RWPE2 (cell line): ENCODE measurements around the gene ZNF541.
"Not testable (repeated sequence)": the region's sequence is repeated elsewhere in the genome, so short reads cannot be mapped to it uniquely, and the experiment has no call there.

Experiments used
- ATAC-seq: fragments of 200-7000 bp; cut with Tn5 transposase; 3 replicates; pipeline ENCODE4 v1.9.1; 2021; ENCODE audit warnings: low read depth
- DNase-seq: peaks from one replicate; pipeline ENCODE4 v3.0.0-alpha.2; 2020; ENCODE audit warnings: low spot score
- H3K27ac ChIP-seq: fragments of 450-650 bp; 2 replicates; pipeline ENCODE4 v1.5.1; 2017; ENCODE audit warnings: mild to moderate bottlenecking; ENCODE audit not compliant: poor library complexity, severe bottlenecking
- H3K27me3 ChIP-seq: fragments of 250-450 bp; sonication (Bioruptor Pico); 2 replicates; pipeline ENCODE4 v1.5.1; 2021; ENCODE audit warnings: mild to moderate bottlenecking, moderate library complexity; ENCODE audit not compliant: insufficient read depth, poor library complexity, severe bottlenecking
- H3K36me3 ChIP-seq: fragments of 250-450 bp; sonication (Bioruptor Pico); 2 replicates; pipeline ENCODE4 v1.5.1; 2020; ENCODE audit warnings: low read depth, mild to moderate bottlenecking, moderate library complexity
- H3K4me1 ChIP-seq: fragments of 250-450 bp; sonication (Bioruptor Pico); 2 replicates; pipeline ENCODE4 v1.5.1; 2021; ENCODE audit warnings: mild to moderate bottlenecking, moderate library complexity; ENCODE audit not compliant: insufficient read depth, poor library complexity, severe bottlenecking
- H3K4me3 ChIP-seq: fragments of 250-450 bp; sonication (Bioruptor Pico); 2 replicates; pipeline ENCODE4 v1.5.1; 2021; ENCODE audit warnings: mild to moderate bottlenecking, moderate library complexity; ENCODE audit not compliant: severe bottlenecking
- H3K9me3 ChIP-seq: fragments of 250-450 bp; sonication (Bioruptor Pico); 2 replicates; pipeline ENCODE4 v1.5.1; 2021; ENCODE audit warnings: mild to moderate bottlenecking, moderate library complexity; ENCODE audit not compliant: severe bottlenecking
- CTCF ChIP-seq: fragments of 450-650 bp; IDR thresholded peaks from one replicate; pipeline ENCODE4 v1.5.1; 2017; ENCODE audit warnings: mild to moderate bottlenecking, moderate library complexity; ENCODE audit not compliant: poor library complexity, severe bottlenecking

Gene ZNF541

DNA sequence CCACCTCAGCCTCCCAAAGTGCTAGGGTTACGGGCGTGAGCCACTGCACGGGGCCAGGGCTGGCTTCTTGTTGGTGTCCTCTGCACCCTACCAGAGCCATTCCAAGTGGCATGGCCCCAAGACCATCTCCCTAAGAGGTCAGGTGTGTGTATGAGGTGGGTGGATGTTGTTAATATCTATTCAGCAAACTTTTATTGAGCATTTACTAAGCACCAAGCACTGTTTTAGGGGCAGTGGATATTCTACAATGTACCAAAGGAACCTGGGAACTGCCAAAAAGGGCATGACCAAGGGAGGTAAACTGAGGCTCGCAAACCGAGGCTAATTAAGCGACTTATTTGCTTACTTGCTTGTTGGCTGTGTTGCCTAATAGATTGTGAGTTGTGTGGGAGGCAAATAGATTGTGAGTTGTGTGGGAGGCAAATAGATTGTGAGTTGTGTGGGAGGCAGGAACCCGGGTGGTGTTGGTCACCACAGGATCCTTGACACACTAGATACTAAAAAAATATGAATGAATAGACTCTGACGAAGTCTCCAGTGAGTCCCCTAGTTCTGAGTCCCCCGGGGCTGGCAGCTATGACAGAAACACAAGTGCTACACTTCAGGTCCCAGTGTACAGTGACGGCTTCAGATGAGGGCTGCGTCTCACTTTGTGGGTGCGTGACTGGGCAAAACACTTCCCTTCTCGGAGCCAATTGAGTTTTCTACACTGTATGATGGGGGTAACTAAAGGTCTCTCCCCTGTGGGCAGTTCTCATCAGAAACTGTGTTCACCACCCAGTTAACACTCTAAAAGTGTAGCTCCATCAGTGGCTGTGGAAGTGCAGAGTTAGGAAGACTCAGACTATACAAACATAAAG is 31.0 kb upstream of the ZNF541 start:
- no peak for TF ChIP-seq CTCF
- no peaks in the 10 kb centered on the region for H3K36me3 ChIP-seq
- DNase-seq: no peak
- H3K27me3 ChIP-seq: no peaks in the 10 kb centered on the region
- H3K4me3 ChIP-seq: no peak overlapping the region
- H3K9me3 ChIP-seq: no peaks in the 10 kb centered on the region
- H3K4me1 ChIP-seq: peaks cover 4% of the 10 kb centered on the region
- no peak for ATAC-seq
- no peak overlapping the region for H3K27ac ChIP-seq

- H3K27me3 ChIP-seq: no peaks in the 10 kb centered on the region
- ATAC-seq (no peak), DNase-seq (no peak)
- no peaks in the 10 kb centered on the region for H3K9me3 ChIP-seq
- peak overlapping the region; percentile 94 for H3K27ac ChIP-seq
- no peak for TF ChIP-seq CTCF
- peaks cover 4% of the 10 kb centered on the region for H3K4me1 ChIP-seq
- peak overlapping the region; percentile 43 for H3K4me3 ChIP-seq
- no peaks in the 10 kb centered on the region for H3K36me3 ChIP-seq
These were observed 28.4 kb upstream of the ZNF541 start for GRCh38 chr19:47601180-47601904.

DNA sequence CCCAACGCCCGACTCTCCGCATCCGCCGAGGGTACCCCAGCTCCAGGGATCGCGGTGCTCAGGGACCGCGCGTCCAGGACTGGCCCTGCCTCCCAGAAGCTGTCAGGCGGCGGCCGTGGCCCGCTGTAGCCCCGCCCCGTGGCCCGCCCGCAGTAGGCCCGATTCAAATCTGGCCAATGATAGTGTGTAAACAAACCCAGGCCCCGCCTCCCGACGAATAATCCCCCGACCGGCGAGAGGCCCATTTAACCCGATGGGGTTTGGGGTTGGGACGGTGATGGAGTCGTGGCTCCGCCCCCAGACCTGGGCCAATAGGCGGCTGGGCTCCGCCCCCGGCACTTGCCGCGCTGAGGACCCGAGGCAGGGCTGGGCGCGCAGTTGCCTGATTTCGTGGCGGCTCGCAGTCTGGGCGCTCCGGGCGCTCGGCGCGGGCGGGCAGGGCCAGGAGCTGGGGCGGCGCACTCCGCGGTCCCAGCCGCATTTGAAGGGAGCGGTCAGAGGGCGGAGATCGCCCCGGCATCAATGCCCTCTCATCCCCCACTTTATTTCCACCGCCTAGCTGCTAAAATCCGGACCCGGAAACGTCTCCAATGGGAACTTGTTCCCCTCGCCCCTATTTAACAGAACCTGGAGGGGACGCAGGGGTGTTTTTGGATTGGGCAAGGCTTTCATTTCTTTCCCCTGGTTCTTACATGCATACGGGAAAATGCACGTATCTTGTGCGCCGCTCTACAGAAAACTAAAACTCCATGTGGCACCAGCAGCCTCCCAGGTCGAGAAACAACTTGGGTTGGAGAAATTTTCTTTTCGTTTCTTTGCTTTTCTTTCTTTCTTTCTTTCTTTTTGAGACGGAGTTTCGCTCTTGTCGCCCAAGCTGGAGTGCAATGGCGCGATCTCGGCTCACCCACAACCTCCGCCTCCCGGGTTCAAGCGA is 27.6 kb upstream of the ZNF541 start:
- DNase-seq: peak; percentile 99
- H3K4me1 ChIP-seq: peaks cover 4% of the 10 kb centered on the region
- no peaks in the 10 kb centered on the region for H3K9me3 ChIP-seq
- ATAC-seq: peak; percentile 86
- TF ChIP-seq CTCF: no peak
- no peaks in the 10 kb centered on the region for H3K36me3 ChIP-seq
- H3K4me3 ChIP-seq: peak overlapping the region; percentile 43
- no peaks in the 10 kb centered on the region for H3K27me3 ChIP-seq
- peak overlapping the region; percentile 94 for H3K27ac ChIP-seq

- not testable (repeated sequence) for H3K4me1 ChIP-seq, DNase-seq, H3K36me3 ChIP-seq, H3K27me3 ChIP-seq, H3K9me3 ChIP-seq, ATAC-seq
- Histone ChIP-seq H3K4me3 (peak overlapping the region; percentile 43), H3K27ac (peak overlapping the region; percentile 94)
These were observed 26.8 kb upstream of the ZNF541 start for GRCh38 chr19:47599671-47600245.
